BLaER1 (cell line): Measurements from ENCODE around the gene TLX2.

Experiments
- H3K27ac ChIP-seq: shearing (Covaris generic); formaldehyde crosslinking; 2 replicates; pipeline ENCODE4 v1.8.1; 2022
- H3K27me3 ChIP-seq: shearing (Covaris generic); formaldehyde crosslinking; 2 replicates; pipeline ENCODE4 v1.8.1; 2022
- H3K36me3 ChIP-seq: shearing (Covaris generic); formaldehyde crosslinking; 2 replicates; pipeline ENCODE4 v1.8.1; 2022
- H3K4me1 ChIP-seq: shearing (Covaris generic); formaldehyde crosslinking; 2 replicates; pipeline ENCODE4 v1.8.1; 2022
- H3K4me2 ChIP-seq: shearing (Covaris generic); formaldehyde crosslinking; 2 replicates; pipeline ENCODE4 v1.8.1; 2022
- H3K4me3 ChIP-seq: shearing (Covaris generic); formaldehyde crosslinking; 2 replicates; pipeline ENCODE4 v1.8.1; 2022
- H3K9ac ChIP-seq: shearing (Covaris generic); formaldehyde crosslinking; 2 replicates; pipeline ENCODE4 v1.8.1; 2022
- H3K9me3 ChIP-seq: shearing (Covaris generic); formaldehyde crosslinking; 2 replicates; pipeline ENCODE4 v1.8.1; 2022
- H4K20me1 ChIP-seq: shearing (Covaris generic); formaldehyde crosslinking; 2 replicates; pipeline ENCODE4 v1.8.1; 2022
- Cebpa-rat ChIP-seq: shearing (Covaris generic); IDR thresholded peaks from 2 replicates; pipeline ENCODE4 v1.8.1; 2022

TLX2 gene

DNA sequence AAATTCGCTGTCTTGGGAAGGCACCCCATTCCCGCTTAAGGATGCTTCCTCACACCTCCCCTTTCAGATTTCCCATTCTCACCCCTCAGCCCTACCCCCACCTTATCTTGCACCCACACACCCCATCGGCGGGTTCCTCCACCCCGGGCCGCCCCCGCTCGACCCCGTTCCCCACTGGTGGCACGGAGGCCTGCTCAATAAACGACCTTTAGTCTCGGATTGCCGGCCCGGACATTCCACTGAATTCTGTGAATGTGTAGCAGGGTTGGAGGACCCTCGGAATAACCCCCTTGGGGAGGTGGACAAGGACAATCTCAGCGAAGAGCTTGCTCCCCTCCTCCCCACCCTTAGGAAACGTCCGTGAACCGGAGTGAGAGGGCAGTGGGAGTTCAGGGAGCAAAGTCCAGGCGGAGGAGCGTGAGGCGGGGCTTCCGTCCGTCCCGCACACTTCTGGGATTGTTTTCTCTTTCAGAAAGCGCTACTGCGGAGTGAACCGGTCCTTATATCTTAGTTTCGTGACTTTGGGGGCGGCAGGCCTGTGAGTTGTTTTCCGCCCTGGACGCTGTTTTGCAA, 12.0 kb upstream of the TLX2 start:
- Histone ChIP-seq H3K36me3 (peaks cover 15% of the 10 kb centered on the region), H3K27ac (no peak overlapping the region), H3K27me3 (peaks cover 88% of the 10 kb centered on the region), H3K9me3 (no peaks in the 10 kb centered on the region; the same call in 1 of the 2 replicates), H3K4me2 (no peak overlapping the region), H3K9ac (no peak overlapping the region), H3K4me1 (peaks cover 31% of the 10 kb centered on the region), H4K20me1 (peaks cover 61% of the 10 kb centered on the region), H3K4me3 (no peak overlapping the region)
- TF ChIP-seq Cebpa-rat: no peak

DNA sequence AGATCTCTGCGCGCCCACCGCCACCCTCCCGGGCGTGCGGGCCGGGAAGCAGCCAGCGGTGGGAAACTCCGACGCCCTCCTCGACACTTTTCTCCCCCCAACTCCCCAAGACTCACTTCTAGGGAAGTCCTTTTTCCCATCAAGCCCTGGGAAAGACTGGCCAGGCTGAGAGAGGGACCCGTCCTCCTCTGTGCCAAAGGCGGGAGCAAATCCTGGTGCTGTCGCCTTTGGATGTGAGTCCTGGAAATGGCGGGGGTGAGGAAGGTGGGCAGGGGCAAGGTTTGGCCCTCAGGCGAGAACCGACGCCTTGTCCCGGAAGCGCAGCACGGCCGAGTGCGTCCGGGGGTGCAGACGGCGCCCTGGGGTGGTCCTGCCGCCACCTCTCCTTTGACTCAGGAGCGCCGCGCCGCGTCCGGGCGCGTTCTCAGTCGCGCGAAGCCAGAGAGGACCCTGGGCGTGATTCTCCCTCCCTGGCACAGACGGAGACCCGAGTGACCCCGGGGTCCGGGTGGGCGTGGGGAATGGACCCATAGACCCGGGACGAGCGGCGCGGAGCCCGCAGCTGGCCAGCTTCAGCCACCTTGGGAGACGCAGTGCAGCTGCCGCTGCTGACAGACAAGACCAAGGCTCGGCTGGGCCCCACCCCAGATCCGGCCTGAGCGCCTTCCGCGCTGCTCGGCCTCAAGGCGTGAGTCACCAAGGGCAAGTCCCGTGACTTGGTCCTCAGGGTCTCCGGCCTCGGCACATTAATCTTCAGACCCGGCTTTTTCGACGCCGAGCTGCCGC, 11.3 kb upstream of the TLX2 start:
- Histone ChIP-seq H3K4me1 (peaks cover 33% of the 10 kb centered on the region), H3K9ac (no peak overlapping the region)

DNA sequence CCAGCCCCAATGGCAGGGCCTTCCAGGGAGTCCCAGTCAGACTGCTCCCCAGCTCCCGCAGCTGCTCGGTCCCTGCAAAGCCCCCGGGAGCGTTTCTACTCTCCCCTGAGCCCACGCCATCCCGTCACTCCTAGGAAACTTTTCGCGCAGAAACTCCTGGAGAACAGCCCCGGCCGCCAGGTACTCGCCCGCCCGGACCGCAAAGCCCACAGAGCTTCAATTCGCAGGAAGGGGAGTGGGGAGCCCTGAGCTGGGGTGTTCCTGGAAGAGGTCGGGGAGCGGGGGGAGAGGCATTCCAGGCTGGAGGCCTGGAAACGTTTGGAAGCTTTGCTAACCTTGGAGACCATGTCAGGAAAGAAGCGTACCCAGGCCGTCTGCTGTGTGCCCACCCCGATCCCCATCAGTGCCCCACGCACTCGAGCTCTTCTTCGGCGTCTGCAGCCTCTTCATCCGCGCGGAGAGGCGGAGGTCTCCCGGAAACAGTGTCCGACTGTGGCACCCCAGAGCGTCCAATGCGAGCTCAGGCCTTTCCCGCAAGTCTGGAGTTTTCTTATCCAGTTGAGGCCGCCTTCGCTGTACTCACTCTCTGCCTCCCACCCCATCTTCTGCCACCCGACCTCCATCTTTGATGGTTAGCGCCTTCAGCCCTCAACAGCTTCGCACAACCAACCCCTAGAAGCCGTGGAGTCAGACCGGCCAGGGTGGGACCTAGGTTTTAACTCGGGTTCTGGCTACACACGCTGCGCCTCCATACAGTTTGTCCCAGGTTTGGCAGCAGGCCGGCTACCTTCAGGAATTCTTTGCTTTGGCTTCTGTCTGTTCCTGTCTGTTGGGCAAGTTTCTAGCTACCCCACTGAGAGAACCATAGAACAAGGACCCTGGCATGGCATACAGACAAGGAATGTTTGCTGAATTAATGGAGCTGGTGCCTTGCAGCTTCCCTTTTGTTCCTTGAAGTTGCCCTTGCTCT, 10.5 kb upstream of the TLX2 start:
- no peaks in the 10 kb centered on the region for H3K9me3 ChIP-seq
- TF ChIP-seq Cebpa-rat: no peak
- no peak overlapping the region for H3K4me3 ChIP-seq
- peaks cover 15% of the 10 kb centered on the region for H3K36me3 ChIP-seq
- peaks cover 45% of the 10 kb centered on the region for H4K20me1 ChIP-seq
- no peak overlapping the region; the same call in 1 of the 2 replicates for H3K4me2 ChIP-seq
- peaks cover 81% of the 10 kb centered on the region for H3K27me3 ChIP-seq
- H3K4me1 ChIP-seq: peaks cover 39% of the 10 kb centered on the region
- H3K27ac ChIP-seq: no peak overlapping the region
- no peak overlapping the region for H3K9ac ChIP-seq

More for the DNA sequence above, 11.3 kb upstream of the TLX2 start:
- Histone ChIP-seq H4K20me1 (peaks cover 54% of the 10 kb centered on the region), H3K27me3 (peaks cover 81% of the 10 kb centered on the region), H3K4me3 (no peak overlapping the region), H3K9me3 (no peaks in the 10 kb centered on the region; the same call in 1 of the 2 replicates), H3K36me3 (peaks cover 15% of the 10 kb centered on the region), H3K27ac (no peak overlapping the region), H3K4me2 (no peak overlapping the region; the same call in 1 of the 2 replicates)
- no peak for TF ChIP-seq Cebpa-rat

DNA sequence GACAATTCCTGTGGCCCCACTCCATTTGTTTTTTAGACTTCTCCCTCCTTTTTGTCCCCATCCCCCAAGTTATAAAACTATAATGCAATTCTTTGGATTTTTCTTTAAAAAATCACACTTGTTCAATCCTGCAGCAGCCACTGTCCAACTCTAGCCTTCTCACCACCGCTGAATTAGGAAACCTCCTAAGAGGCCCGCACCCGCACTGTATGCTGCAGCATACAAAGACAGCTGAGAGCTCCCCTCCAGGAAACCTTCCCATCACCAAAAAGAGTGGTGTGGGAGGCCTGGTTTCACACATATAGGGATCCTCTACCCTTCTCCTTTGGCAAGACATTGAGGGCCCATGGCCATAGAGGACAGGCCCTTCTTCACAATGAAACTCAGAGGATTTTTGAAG, 9.7 kb upstream of the TLX2 start:
- H3K27ac ChIP-seq: no peak overlapping the region
- H3K27me3 ChIP-seq: peaks cover 81% of the 10 kb centered on the region
- no peak for TF ChIP-seq Cebpa-rat
- H3K9ac ChIP-seq: no peak overlapping the region
- no peak overlapping the region for H3K4me3 ChIP-seq
- H3K36me3 ChIP-seq: peaks cover 15% of the 10 kb centered on the region
- H3K4me1 ChIP-seq: peaks cover 39% of the 10 kb centered on the region
- no peaks in the 10 kb centered on the region for H3K9me3 ChIP-seq
- H3K4me2 ChIP-seq: no peak overlapping the region
- peaks cover 37% of the 10 kb centered on the region for H4K20me1 ChIP-seq

DNA sequence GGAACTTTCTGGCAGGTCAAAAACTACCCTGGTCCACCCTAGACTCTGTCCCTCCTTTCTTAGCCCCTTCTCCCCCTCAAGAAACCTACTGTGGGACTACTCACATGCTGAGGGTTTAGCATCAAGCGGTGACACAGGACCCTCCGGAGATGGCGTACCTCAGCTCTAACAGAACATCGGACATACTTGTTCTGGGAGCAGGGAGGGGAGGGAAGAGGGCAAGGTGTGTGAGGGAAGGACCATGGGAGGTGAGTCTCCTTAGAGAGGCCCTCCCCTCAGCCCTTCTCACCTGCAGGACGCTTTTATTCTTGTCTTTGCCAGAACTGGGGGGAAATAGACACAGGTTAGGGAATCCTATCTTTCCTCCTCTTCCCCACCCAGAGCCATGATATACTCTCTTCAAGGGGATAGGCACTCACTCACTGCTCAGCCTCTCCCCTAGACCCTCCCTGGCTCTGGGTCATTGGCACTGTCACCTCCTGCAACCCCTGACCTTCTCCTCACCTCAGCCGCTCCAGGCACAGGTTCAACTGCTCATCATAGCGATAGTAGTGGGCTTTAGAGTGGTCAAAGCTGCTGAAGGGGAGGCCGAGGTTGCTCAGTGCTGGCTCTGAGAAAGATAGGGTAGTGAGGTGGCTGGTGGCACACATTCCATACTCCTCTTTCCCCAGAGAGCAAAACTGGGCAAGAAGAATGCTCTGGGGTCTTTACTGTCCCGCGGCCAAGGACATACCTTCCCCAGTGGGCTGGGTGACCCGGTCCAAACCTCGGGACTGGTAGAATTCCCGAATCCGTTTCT, 8.6 kb upstream of the TLX2 start:
- H3K36me3 ChIP-seq: peaks cover 15% of the 10 kb centered on the region
- H3K27me3 ChIP-seq: peaks cover 81% of the 10 kb centered on the region
- peaks cover 39% of the 10 kb centered on the region for H3K4me1 ChIP-seq
- H3K9me3 ChIP-seq: no peaks in the 10 kb centered on the region
- peaks cover 27% of the 10 kb centered on the region for H4K20me1 ChIP-seq
- no peak overlapping the region for H3K4me3 ChIP-seq
- H3K27ac ChIP-seq: no peak overlapping the region
- 0 out of 2 replicates have a peak overlapping the region, but pooled peaks have one; percentile 3 for H3K9ac ChIP-seq
- H3K4me2 ChIP-seq: peak overlapping the region; percentile 76
- no peak for TF ChIP-seq Cebpa-rat

GRCh38 chr2:74507145-74507925, 6.9 kb upstream of the TLX2 start, which contains the start of gene PCGF1:
TSS of gene PCGF1 (minus strand) at chr2:74507695. CDS start at chr2:74507668, 27 bp downstream.
- peaks cover 15% of the 10 kb centered on the region for H3K36me3 ChIP-seq
- peak within 1 kb of the TSS; percentile 98 for H3K9ac ChIP-seq
- TF ChIP-seq Cebpa-rat: no peak; the same call in 1 of the 2 replicates
- peaks cover 39% of the 10 kb centered on the region for H3K4me1 ChIP-seq
- H3K27me3 ChIP-seq: peaks cover 81% of the 10 kb centered on the region
- no peaks in the 10 kb centered on the region for H3K9me3 ChIP-seq
- peak within 1 kb of the TSS; percentile 99 for H3K27ac ChIP-seq
- peak within 1 kb of the TSS; percentile 82 for H3K4me3 ChIP-seq
- 0 out of 2 replicates have a peak, but pooled peaks cover 13% of the 10 kb centered on the region for H4K20me1 ChIP-seq
- peak within 1 kb of the TSS; percentile 95 for H3K4me2 ChIP-seq

- peak overlapping the region; percentile 95 for H3K4me2 ChIP-seq
Measured at GRCh38 chr2:74507926-74508520, 6.2 kb upstream of the TLX2 start.

DNA sequence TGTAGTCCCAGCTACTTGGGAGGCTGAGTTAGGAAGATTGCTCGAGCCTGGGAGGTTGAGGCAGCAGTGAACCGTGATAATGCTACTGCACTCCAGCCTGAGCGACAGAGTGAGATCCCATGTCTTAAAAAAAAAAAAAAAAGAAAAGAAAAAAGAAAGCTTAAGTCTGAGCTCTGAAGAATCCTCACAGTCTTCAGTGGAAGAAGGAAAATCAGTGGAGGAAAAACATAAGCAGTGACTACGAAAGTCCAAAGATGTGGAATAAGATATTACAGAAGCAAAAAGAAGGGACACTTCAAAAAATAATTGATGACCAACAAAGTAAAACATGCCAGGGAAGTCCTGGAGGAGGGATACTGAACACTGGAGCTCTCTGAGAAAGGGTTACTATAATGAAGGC, 4.0 kb upstream of the TLX2 start:
- no peak for TF ChIP-seq Cebpa-rat
- Histone ChIP-seq H3K9me3 (peaks cover 13% of the 10 kb centered on the region; the same call in 1 of the 2 replicates), H4K20me1 (peaks cover 29% of the 10 kb centered on the region), H3K4me3 (no peak overlapping the region), H3K27me3 (peaks cover 81% of the 10 kb centered on the region), H3K36me3 (peaks cover 9% of the 10 kb centered on the region), H3K9ac (no peak overlapping the region), H3K4me1 (peaks cover 43% of the 10 kb centered on the region), H3K27ac (no peak overlapping the region), H3K4me2 (no peak overlapping the region)

More at GRCh38 chr2:74507926-74508520, 6.2 kb upstream of the TLX2 start:
- Histone ChIP-seq H3K27me3 (peaks cover 81% of the 10 kb centered on the region), H4K20me1 (peaks cover 15% of the 10 kb centered on the region; the same call in 1 of the 2 replicates), H3K9ac (peak overlapping the region; percentile 98), H3K36me3 (peaks cover 15% of the 10 kb centered on the region), H3K9me3 (0 out of 2 replicates have a peak, but pooled peaks cover 2% of the 10 kb centered on the region), H3K4me1 (peaks cover 33% of the 10 kb centered on the region), H3K27ac (peak overlapping the region; percentile 99), H3K4me3 (peak overlapping the region; percentile 82)
- no peak for TF ChIP-seq Cebpa-rat
